Endodermal cell (in vitro differentiated cells): Measurements from ENCODE around the gene IFT74. TPM values are rescaled to one million over a fixed set of nuclear protein-coding genes. Genes with fewer than 3 reads are reported as not detected.

Experiments used
- DNase-seq: peaks from one replicate; pipeline ENCODE4 v3.0.0-alpha.2; 2017
- H3K27ac ChIP-seq: 2 replicates; pipeline ENCODE4 v1.5.1; 2013; ENCODE audit warnings: mild to moderate bottlenecking, low read depth, low read length, moderate library complexity
- H3K27me3 ChIP-seq: 2 replicates; pipeline ENCODE4 v1.6.1; 2013; ENCODE audit warnings: mild to moderate bottlenecking, low read length, moderate library complexity; ENCODE audit not compliant: insufficient read depth, control insufficient read depth, poor library complexity, severe bottlenecking
- H3K36me3 ChIP-seq: 2 replicates; pipeline ENCODE4 v1.7.0; 2013; ENCODE audit warnings: mild to moderate bottlenecking, low read length, moderate library complexity; ENCODE audit not compliant: control insufficient read depth, insufficient read depth
- H3K4me1 ChIP-seq: one replicate; pipeline ENCODE4 v1.7.0; 2013; ENCODE audit warnings: low read length; ENCODE audit not compliant: control insufficient read depth, insufficient read depth
- H3K4me3 ChIP-seq: 2 replicates; pipeline ENCODE4 v1.5.1; 2013; ENCODE audit warnings: mild to moderate bottlenecking, low read length, moderate library complexity
- H3K9ac ChIP-seq: 2 replicates; pipeline ENCODE4 v1.6.1; 2013; ENCODE audit warnings: mild to moderate bottlenecking, low read length, moderate library complexity; ENCODE audit not compliant: poor library complexity, severe bottlenecking; ENCODE audit errors: extremely low read depth
- H3K9me3 ChIP-seq: 2 replicates; pipeline ENCODE4 v1.6.1; 2013; ENCODE audit warnings: mild to moderate bottlenecking, low read length, moderate library complexity; ENCODE audit not compliant: control insufficient read depth
- H3K27ac Mint-ChIP-seq: 2 replicates; pipeline ENCODE4 v1.8.0; 2020; ENCODE audit warnings: mixed read lengths
- H3K27me3 Mint-ChIP-seq: 2 replicates; pipeline ENCODE4 v1.8.0; 2021; ENCODE audit warnings: mild to moderate bottlenecking, mixed read lengths; ENCODE audit not compliant: insufficient read depth
- H3K36me3 Mint-ChIP-seq: 2 replicates; pipeline ENCODE4 v1.8.0; 2020; ENCODE audit warnings: low read depth, mixed read lengths
- H3K4me1 Mint-ChIP-seq: 2 replicates; pipeline ENCODE4 v1.8.0; 2020; ENCODE audit warnings: mixed read lengths
- H3K4me3 Mint-ChIP-seq: 2 replicates; pipeline ENCODE4 v1.8.0; 2020; ENCODE audit warnings: mild to moderate bottlenecking, moderate library complexity, mixed read lengths
- H3K9me3 Mint-ChIP-seq: 2 replicates; pipeline ENCODE4 v1.8.0; 2020; ENCODE audit warnings: mild to moderate bottlenecking, mixed read lengths
- WGBS, 2 experiments: methylation state at CpG; one replicate each; pipeline versions ENCODE4 v1.1.5 to v1.1.7; 2013; ENCODE audit warnings: missing lambda C conversion rate in 2 of 2, mixed read lengths in 1 of 2; ENCODE audit not compliant: insufficient coverage in 1 of 2, insufficient read length in 1 of 2; 5-methylcytosine and 5-hydroxymethylcytosine counted together
- total RNA-seq, 2 donors: library from RNA; stranded (reverse); fragmentation: NEBNext Ultra II Directional in 1 of 2; extraction: Animal tissue kit (Norgen Biotek cat#: 25700) in 1 of 2; gene quantifications; 2 replicates in 1 of 2; 3 replicates in 1 of 2; pipeline ENCODE4 v1.2.1, GENCODE V29; 2021
- TF ChIP-seq, protein P1 (sequence below): fragments of 200-600 bp; sonication (generic); conservative IDR thresholded peaks from 2 replicates; pipeline ENCODE4 v1.5.0; 2021; ENCODE audit warnings: antibody characterized with exemption, mild to moderate bottlenecking

Gene IFT74
- total RNA-seq, 2 donors from 2014 or later = 17.6 to 28.5 TPM

DNA sequence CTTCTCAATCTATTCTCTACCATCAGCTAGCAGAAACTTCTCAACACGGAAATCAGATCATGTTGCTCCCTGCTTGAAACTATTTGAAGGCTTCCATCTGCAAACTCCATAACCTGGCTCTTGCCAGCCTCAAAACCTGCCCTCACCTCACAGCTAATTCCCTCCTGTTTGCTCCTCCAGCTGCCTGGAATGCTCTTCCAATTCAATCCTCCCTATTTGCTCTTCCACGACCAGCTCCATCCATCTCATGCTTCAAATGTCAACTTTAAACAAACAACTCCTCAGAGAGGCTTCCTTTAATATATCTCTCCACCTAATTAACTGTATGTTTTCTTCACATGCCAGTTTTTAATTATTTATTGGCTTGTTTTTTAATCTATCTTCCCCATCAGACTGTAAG is 10.6 kb upstream of the IFT74 start:
- WGBS, 2 experiments = 27 to 42% methylated on average over 2 of the region's 2 CpGs
- Histone ChIP-seq H3K9ac (peak overlapping the region; percentile 97), H3K27me3 (no peaks in the 10 kb centered on the region), H3K4me1 (no peaks in the 10 kb centered on the region), H3K36me3 (peaks cover 9% of the 10 kb centered on the region), H3K27ac (no peak overlapping the region), H3K4me3 (peak overlapping the region; percentile 99), H3K9me3 (no peaks in the 10 kb centered on the region)
- H3K27me3 Mint-ChIP-seq = no peaks in the 10 kb centered on the region
- TF ChIP-seq, protein P1, sequence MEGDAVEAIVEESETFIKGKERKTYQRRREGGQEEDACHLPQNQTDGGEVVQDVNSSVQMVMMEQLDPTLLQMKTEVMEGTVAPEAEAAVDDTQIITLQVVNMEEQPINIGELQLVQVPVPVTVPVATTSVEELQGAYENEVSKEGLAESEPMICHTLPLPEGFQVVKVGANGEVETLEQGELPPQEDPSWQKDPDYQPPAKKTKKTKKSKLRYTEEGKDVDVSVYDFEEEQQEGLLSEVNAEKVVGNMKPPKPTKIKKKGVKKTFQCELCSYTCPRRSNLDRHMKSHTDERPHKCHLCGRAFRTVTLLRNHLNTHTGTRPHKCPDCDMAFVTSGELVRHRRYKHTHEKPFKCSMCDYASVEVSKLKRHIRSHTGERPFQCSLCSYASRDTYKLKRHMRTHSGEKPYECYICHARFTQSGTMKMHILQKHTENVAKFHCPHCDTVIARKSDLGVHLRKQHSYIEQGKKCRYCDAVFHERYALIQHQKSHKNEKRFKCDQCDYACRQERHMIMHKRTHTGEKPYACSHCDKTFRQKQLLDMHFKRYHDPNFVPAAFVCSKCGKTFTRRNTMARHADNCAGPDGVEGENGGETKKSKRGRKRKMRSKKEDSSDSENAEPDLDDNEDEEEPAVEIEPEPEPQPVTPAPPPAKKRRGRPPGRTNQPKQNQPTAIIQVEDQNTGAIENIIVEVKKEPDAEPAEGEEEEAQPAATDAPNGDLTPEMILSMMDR = no peak
- H3K4me3 Mint-ChIP-seq = peak overlapping the region; percentile 91
- H3K36me3 Mint-ChIP-seq = peaks cover 8% of the 10 kb centered on the region
- no peak for DNase-seq
- peak overlapping the region; percentile 17 for H3K27ac Mint-ChIP-seq
- H3K4me1 Mint-ChIP-seq = peaks cover 15% of the 10 kb centered on the region
- no peaks in the 10 kb centered on the region for H3K9me3 Mint-ChIP-seq

DNA sequence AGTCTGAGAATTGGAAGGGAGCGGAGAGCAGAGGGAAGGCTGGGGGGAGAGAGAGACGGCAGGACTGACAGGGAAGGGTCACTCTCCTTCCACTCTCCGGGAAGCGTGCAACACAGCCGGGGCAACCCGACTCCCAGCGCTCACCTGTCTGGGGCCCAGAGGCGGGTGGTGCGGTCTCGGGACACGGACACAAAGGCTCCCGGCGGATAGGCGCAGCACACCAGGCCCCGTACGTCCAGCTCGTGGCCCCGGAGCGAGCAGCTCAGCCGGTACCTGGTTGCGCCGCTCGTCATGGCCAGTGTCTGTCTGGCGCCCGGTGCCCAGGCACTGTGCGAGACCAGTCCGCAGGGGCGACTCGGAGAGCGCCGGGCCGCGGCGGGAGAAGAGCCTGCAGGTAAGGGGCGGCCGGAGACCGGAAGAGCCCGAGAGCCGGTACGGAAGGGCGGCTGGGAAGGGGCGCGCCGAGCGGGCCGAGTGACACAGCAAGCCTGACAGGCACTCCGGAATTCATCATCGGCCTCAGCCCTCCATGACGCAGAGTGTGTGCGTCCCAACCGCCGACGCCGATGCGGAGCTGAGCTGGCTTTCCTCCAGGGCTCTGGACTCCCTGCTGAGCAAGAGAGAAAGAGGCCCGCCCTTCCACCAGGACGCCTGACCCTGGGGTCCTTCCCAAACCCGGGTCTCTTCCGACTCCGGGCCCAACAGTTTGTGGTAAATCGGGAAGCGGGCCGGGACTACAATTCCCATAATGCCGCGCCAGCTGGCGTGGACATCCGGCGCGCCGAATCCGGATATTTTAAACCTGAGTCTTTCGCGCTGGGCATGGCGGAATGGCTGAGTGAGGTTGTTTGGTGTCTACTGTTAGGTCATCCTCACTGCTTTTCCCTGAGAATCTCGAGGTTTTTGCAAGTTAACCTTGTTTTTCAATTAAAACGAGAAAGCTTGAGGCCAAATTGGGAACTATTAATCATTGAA is 9.2 kb upstream of the IFT74 start, which contains the start of gene PLAA:
PLAA (minus strand) TSS at position 490 of the 975 bp plus-strand sequence; CDS start at position 293, 197 bp downstream.
- Histone ChIP-seq H3K36me3 (peaks cover 7% of the 10 kb centered on the region), H3K27me3 (no peaks in the 10 kb centered on the region), H3K4me3 (peak within 1 kb of the TSS; percentile 99), H3K9ac (peak within 1 kb of the TSS; percentile 97), H3K9me3 (no peaks in the 10 kb centered on the region), H3K4me1 (no peaks in the 10 kb centered on the region), H3K27ac (peak within 1 kb of the TSS; percentile 93)
- Mint-ChIP-seq H3K27me3 (no peaks in the 10 kb centered on the region), H3K27ac (peak within 1 kb of the TSS; percentile 100), H3K4me1 (peaks cover 15% of the 10 kb centered on the region), H3K9me3 (no peaks in the 10 kb centered on the region), H3K36me3 (peaks cover 8% of the 10 kb centered on the region), H3K4me3 (peak within 1 kb of the TSS; percentile 91)
- TF ChIP-seq, protein P1 = peak; percentile 48
- 0 to 1% methylated on average over 48 to 76 of the region's 76 CpGs for WGBS, 2 experiments
- DNase-seq = peak; percentile 97

DNA sequence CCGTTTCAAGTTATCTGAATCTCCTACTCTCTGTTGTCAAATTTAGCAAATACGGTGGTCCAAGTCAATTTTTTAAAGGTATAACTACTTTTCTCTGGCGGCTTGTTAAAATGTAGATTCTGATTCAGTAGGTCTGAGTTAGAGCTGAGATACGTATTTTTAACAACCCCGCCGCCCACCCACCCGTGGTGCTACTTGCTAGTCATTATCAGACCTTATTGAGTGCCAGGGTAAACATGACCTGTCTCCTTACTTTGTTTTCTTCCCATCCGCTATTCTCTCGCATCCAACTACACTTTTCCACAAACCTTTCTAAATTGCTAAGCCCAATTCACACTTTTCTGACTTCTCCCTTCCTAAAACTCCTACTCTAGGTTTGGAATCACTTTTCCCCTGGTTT is 8.5 kb upstream of the IFT74 start:
- peak; percentile 71 for DNase-seq
- Mint-ChIP-seq H3K27me3 (no peaks in the 10 kb centered on the region), H3K9me3 (no peaks in the 10 kb centered on the region), H3K4me3 (peak overlapping the region; percentile 91), H3K27ac (peak overlapping the region; percentile 100), H3K4me1 (peaks cover 15% of the 10 kb centered on the region), H3K36me3 (peaks cover 8% of the 10 kb centered on the region)
- peak overlapping the region; percentile 97 for H3K9ac ChIP-seq
- no peaks in the 10 kb centered on the region for H3K9me3 ChIP-seq
- WGBS, 2 experiments = 0% methylated on average over 9 of the region's 9 CpGs
- H3K27me3 ChIP-seq = no peaks in the 10 kb centered on the region
- H3K36me3 ChIP-seq = peaks cover 5% of the 10 kb centered on the region
- peak overlapping the region; percentile 93 for H3K27ac ChIP-seq
- H3K4me1 ChIP-seq = no peaks in the 10 kb centered on the region
- H3K4me3 ChIP-seq = peak overlapping the region; percentile 99
- TF ChIP-seq, protein P1 = no peak
